SK-N-SH (cell line): Measurements from ENCODE around the gene LONP2. TPM values are rescaled to one million over a fixed set of nuclear protein-coding genes. Genes with fewer than 3 reads are reported as not detected.

Experiments
- CTCF ChIA-PET: fragments of 300-600, 350-600 bp; formaldehyde crosslinking; extraction: SDS; loops from one replicate; lab custom pipeline; 2021; lab: Yijun Ruan, JAX
- POLR2A ChIA-PET: fragments of 350-600 bp; sonication (Branson Sonifier 250); formaldehyde crosslinking; extraction: SDS; loops from one replicate; lab custom pipeline; 2020; ENCODE audit warnings: antibody characterized with exemption, inconsistent platforms; lab: Yijun Ruan, JAX
- DNase-seq: peaks from one replicate; pipeline ENCODE4 v3.0.0; 2012
- H2AFZ ChIP-seq: fragments of 200-600 bp; sonication (generic); 2 replicates; pipeline ENCODE4 v1.8.1; 2016; ENCODE audit warnings: antibody characterized with exemption, mild to moderate bottlenecking, low read depth
- H3F3A ChIP-seq: fragments of 200-600 bp; sonication (generic); replicated peaks from 2 replicates; pipeline ENCODE3; 2016; ENCODE audit warnings: antibody characterized with exemption, mild to moderate bottlenecking; ENCODE audit not compliant: insufficient read depth
- H3K27ac ChIP-seq, 2 experiments: fragments of 200-500 bp in 1 of 2; fragments of 200-600 bp in 1 of 2; sonication (Bioruptor generic) in 1 of 2; sonication (generic), shearing (Covaris generic) in 1 of 2; 2 replicates each; pipeline versions ENCODE4 v1.5.1 to v1.6.1; 2014 to 2016; ENCODE audit warnings: low read depth in 2 of 2, inconsistent platforms in 1 of 2, low read length in 1 of 2, mild to moderate bottlenecking in 1 of 2, mixed read lengths in 1 of 2
- H3K27me3 ChIP-seq: fragments of 200-600 bp; sonication (generic), shearing (Covaris generic); 2 replicates; pipeline ENCODE4 v1.6.1; 2016; ENCODE audit warnings: mixed run types; ENCODE audit not compliant: insufficient read depth
- H3K36me3 ChIP-seq, 2 experiments: fragments of 200-500 bp in 1 of 2; fragments of 200-600 bp in 1 of 2; sonication (Bioruptor generic) in 1 of 2; sonication (generic) in 1 of 2; replicated peaks in 1 of 2; 2 replicates each; pipeline versions ENCODE3 to v1.5.1; 2014 to 2016; ENCODE audit warnings: low read length in 1 of 2, mild to moderate bottlenecking in 1 of 2; ENCODE audit not compliant: insufficient read depth in 2 of 2, control insufficient read depth in 1 of 2
- H3K4me1 ChIP-seq, 2 experiments: fragments of 200-500 bp in 1 of 2; fragments of 200-600 bp in 1 of 2; sonication (Bioruptor generic) in 1 of 2; sonication (generic), shearing (Covaris generic) in 1 of 2; 2 replicates each; pipeline versions ENCODE4 v1.5.1 to v1.6.1; 2014 to 2016; ENCODE audit warnings: low read depth in 1 of 2, low read length in 1 of 2, mixed run types in 1 of 2; ENCODE audit not compliant: insufficient read depth in 2 of 2, control insufficient read depth in 1 of 2
- H3K4me2 ChIP-seq: fragments of 200-600 bp; sonication (generic), shearing (Covaris generic); 2 replicates; pipeline ENCODE4 v1.6.1; 2017; ENCODE audit warnings: mixed run types
- H3K4me3 ChIP-seq, 2 experiments: fragments of 200-500 bp in 1 of 2; fragments of 200-600 bp in 1 of 2; sonication (Bioruptor generic) in 1 of 2; sonication (generic), shearing (Covaris generic) in 1 of 2; 2 replicates each; pipeline versions ENCODE4 v1.5.1 to v1.8.1; 2014 to 2016; ENCODE audit warnings: low read depth in 2 of 2, inconsistent platforms in 1 of 2, low read length in 1 of 2, mild to moderate bottlenecking in 1 of 2, mixed read lengths in 1 of 2, moderate library complexity in 1 of 2
- H3K79me2 ChIP-seq: fragments of 200-600 bp; sonication (generic); 2 replicates; pipeline ENCODE4 v1.8.1; 2017; ENCODE audit warnings: mild to moderate bottlenecking; ENCODE audit not compliant: insufficient read depth
- H3K9ac ChIP-seq: fragments of 200-600 bp; sonication (generic); 2 replicates; pipeline ENCODE4 v1.6.1; 2017; ENCODE audit warnings: mixed run types
- H3K9me2 ChIP-seq: fragments of 200-600 bp; sonication (generic); 2 replicates; pipeline ENCODE4 v1.6.1; 2017; ENCODE audit warnings: mixed run types
- H3K9me3 ChIP-seq: fragments of 200-600 bp; sonication (generic); 2 replicates; pipeline ENCODE4 v1.6.1; 2017; ENCODE audit warnings: mixed run types, mild to moderate bottlenecking, moderate library complexity
- H4K20me1 ChIP-seq: fragments of 200-600 bp; sonication (generic); 2 replicates; pipeline ENCODE4 v1.6.1; 2017; ENCODE audit warnings: mild to moderate bottlenecking, mixed run types; ENCODE audit not compliant: insufficient read depth
- CHD2 ChIP-seq: fragments of 150-350 bp; IDR thresholded peaks from 2 replicates; pipeline ENCODE4 v1.6.1; 2018; ENCODE audit warnings: low read length; ENCODE audit not compliant: partially characterized antibody
- ELF1 ChIP-seq: IDR thresholded peaks from 2 replicates; pipeline ENCODE4 v1.4.0; 2012
- EZH2phosphoT487 ChIP-seq: fragments of 200-600 bp; sonication (generic); IDR thresholded peaks from 2 replicates; pipeline ENCODE4 v1.6.1; 2017; ENCODE audit warnings: low read depth, mixed run types, mild to moderate bottlenecking, antibody characterized with exemption, moderate library complexity, borderline replicate concordance
- FOSL2 ChIP-seq: IDR thresholded peaks from 2 replicates; pipeline ENCODE4 v1.4.0; 2012; ENCODE audit warnings: low read depth, mild to moderate bottlenecking, moderate library complexity, borderline replicate concordance
- FOXM1 ChIP-seq: IDR thresholded peaks from 2 replicates; pipeline ENCODE4 v1.4.0; 2012; ENCODE audit warnings: low read depth, mild to moderate bottlenecking
- GABPA ChIP-seq: IDR thresholded peaks from 2 replicates; pipeline ENCODE4 v1.4.0; 2012; ENCODE audit warnings: low read depth, mild to moderate bottlenecking
- GATA2 ChIP-seq: sonication (generic); formaldehyde crosslinking; IDR thresholded peaks from 2 replicates; pipeline ENCODE4 v1.5.0; 2020; ENCODE audit warnings: mild to moderate bottlenecking, missing genetic modification reagents
- JUND ChIP-seq: IDR thresholded peaks from 2 replicates; pipeline ENCODE4 v1.4.0; 2012
- MEF2A ChIP-seq: IDR thresholded peaks from 2 replicates; pipeline ENCODE4 v1.4.0; 2012; ENCODE audit warnings: low read depth, borderline replicate concordance
- MXI1 ChIP-seq: IDR thresholded peaks from 2 replicates; pipeline ENCODE4 v1.6.1; 2012; ENCODE audit warnings: mild to moderate bottlenecking, low read depth, low read length, improper control_type of control experiment
- NFIC ChIP-seq: IDR thresholded peaks from 2 replicates; pipeline ENCODE4 v1.4.0; 2012; ENCODE audit warnings: borderline replicate concordance
- NRF1 ChIP-seq: IDR thresholded peaks from 2 replicates; pipeline ENCODE4 v1.6.1; 2012; ENCODE audit warnings: low read depth, mild to moderate bottlenecking, low read length
- POLR2AphosphoS5 ChIP-seq: IDR thresholded peaks from 2 replicates; pipeline ENCODE4 v1.6.1; 2012; ENCODE audit warnings: low read depth, low read length
- RAD21 ChIP-seq: IDR thresholded peaks from 2 replicates; pipeline ENCODE4 v1.6.1; 2012; ENCODE audit warnings: mild to moderate bottlenecking, low read length
- RFX5 ChIP-seq: IDR thresholded peaks from 2 replicates; pipeline ENCODE4 v1.6.1; 2012; ENCODE audit warnings: mild to moderate bottlenecking, improper control_type of control experiment, low read length
- RXRA ChIP-seq: IDR thresholded peaks from 2 replicates; pipeline ENCODE4 v1.4.0; 2012; ENCODE audit warnings: low read depth, mild to moderate bottlenecking, borderline replicate concordance
- SIN3A ChIP-seq: IDR thresholded peaks from 2 replicates; pipeline ENCODE4 v1.6.1; 2012; ENCODE audit warnings: low read depth, mild to moderate bottlenecking, low read length, moderate library complexity, borderline replicate concordance
- TCF12 ChIP-seq: IDR thresholded peaks from 2 replicates; pipeline ENCODE4 v1.4.0; 2012
- TEAD4 ChIP-seq: IDR thresholded peaks from 2 replicates; pipeline ENCODE4 v1.4.0; 2012; ENCODE audit warnings: mild to moderate bottlenecking, borderline replicate concordance; ENCODE audit not compliant: insufficient read depth
- WGBS: methylation state at CpG from one replicate; pipeline ENCODE4 v1.1.6; 2017; ENCODE audit warnings: low lambda C conversion rate; 5-methylcytosine and 5-hydroxymethylcytosine counted together
- polyA plus RNA-seq, 3 experiments: library from polyadenylated mRNA; depleted of rRNA; stranded (reverse); fragments of >200 nt; gene quantifications; 2 replicates each; pipeline ENCODE4 v1.2.3, GENCODE V29; 2012
- TF ChIP-seq, protein P1 (sequence below): fragments of 200-600 bp; sonication (generic); IDR thresholded peaks from 2 replicates; pipeline ENCODE4 v1.6.1; 2017; ENCODE audit warnings: antibody characterized with exemption, mild to moderate bottlenecking, moderate library complexity
- TF ChIP-seq, protein P2 (sequence below): IDR thresholded peaks from 2 replicates; pipeline ENCODE4 v1.4.0; 2012; ENCODE audit warnings: low read depth, borderline replicate concordance
- TF ChIP-seq, protein P3 (sequence below): IDR thresholded peaks from 2 replicates; pipeline ENCODE4; 2012
- TF ChIP-seq, protein P4 (sequence below): IDR thresholded peaks from 2 replicates; pipeline ENCODE4 v1.6.1; 2012; ENCODE audit warnings: mild to moderate bottlenecking, low read depth, low read length, moderate library complexity
- TF ChIP-seq, protein P5 (sequence below): IDR thresholded peaks from 2 replicates; pipeline ENCODE4 v1.4.0; 2012; ENCODE audit warnings: low read depth

The LONP2 gene
- polyA plus RNA-seq, 1 of the 3 experiments (the other 2 are of a cell fraction): 22.4 TPM

DNA sequence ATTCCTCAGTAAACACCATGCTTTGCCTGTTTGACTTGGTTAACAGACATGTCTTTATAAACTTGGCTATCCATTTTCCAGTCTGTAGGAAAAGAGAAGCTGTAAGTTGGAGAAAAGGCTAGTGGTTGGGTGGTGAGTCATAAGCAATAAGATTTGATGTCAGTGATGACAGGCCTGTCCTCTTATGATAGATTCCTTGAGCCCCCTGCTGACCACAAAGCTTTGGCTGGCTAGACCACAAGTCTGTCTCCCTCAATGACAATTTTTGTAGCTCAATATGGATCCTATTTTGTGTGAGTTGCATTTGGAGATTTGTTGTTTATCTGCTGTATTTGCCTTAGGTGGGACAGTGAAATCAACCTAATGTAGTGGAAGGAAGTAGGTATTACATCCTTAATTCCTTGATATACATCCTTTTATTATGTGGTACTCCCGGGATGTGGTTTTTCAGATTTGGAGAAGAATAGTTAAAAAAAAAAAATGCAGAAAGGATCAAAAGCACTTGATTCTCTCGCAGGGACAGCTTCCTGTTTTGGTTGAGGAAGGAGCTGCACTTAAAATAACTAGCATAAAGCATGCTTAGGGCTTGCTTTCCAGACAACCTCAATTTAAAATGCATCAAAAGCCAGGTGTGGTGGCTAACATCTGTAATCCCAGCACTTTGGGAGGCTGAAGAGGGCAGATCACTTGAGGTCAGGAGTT, 73.7 kb downstream of the LONP2 start:
- no peak overlapping the region for H3K4me2 ChIP-seq
- peaks cover 0 to 11% of the 10 kb centered on the region in 2 experiments; a peak in 2 of 4 replicates for H3K4me1 ChIP-seq
- peaks cover 14% of the 10 kb centered on the region for H4K20me1 ChIP-seq
- DNase-seq: no peak
- H3K36me3 ChIP-seq: peaks cover 5 to 46% of the 10 kb centered on the region in 2 experiments
- peak overlapping the region in 1 of 2 experiments; percentile 22; a peak in 1 of 4 replicates for H3K27ac ChIP-seq
- WGBS: 79% methylated on average over 2 of the region's 2 CpGs
- CTCF ChIA-PET: interaction anchor here (0.6 kb wide), 1 partner anchor 314 kb away, joined by 3 read pairs; no protein-coding TSS in a partner anchor
- H3K9me3 ChIP-seq: no peaks in the 10 kb centered on the region
- H3K4me3 ChIP-seq: no peak overlapping the region
- H3F3A ChIP-seq: peaks cover 18% of the 10 kb centered on the region
- H3K79me2 ChIP-seq: no peaks in the 10 kb centered on the region; the same call in 1 of the 2 replicates
- POLR2A ChIA-PET: no interaction called here
- no peaks in the 10 kb centered on the region for H3K9me2 ChIP-seq
- H3K27me3 ChIP-seq: no peaks in the 10 kb centered on the region
- H2AFZ ChIP-seq: no peak overlapping the region
- H3K9ac ChIP-seq: no peak overlapping the region
- peak; percentile 72; the same call in 1 of the 2 replicates for TF ChIP-seq FOSL2
- TF ChIP-seq, protein P1, sequence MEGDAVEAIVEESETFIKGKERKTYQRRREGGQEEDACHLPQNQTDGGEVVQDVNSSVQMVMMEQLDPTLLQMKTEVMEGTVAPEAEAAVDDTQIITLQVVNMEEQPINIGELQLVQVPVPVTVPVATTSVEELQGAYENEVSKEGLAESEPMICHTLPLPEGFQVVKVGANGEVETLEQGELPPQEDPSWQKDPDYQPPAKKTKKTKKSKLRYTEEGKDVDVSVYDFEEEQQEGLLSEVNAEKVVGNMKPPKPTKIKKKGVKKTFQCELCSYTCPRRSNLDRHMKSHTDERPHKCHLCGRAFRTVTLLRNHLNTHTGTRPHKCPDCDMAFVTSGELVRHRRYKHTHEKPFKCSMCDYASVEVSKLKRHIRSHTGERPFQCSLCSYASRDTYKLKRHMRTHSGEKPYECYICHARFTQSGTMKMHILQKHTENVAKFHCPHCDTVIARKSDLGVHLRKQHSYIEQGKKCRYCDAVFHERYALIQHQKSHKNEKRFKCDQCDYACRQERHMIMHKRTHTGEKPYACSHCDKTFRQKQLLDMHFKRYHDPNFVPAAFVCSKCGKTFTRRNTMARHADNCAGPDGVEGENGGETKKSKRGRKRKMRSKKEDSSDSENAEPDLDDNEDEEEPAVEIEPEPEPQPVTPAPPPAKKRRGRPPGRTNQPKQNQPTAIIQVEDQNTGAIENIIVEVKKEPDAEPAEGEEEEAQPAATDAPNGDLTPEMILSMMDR: peak; percentile 15; the same call in 1 of the 2 replicates
- TF ChIP-seq TCF12: peak; percentile 94
- TF ChIP-seq, protein P2, sequence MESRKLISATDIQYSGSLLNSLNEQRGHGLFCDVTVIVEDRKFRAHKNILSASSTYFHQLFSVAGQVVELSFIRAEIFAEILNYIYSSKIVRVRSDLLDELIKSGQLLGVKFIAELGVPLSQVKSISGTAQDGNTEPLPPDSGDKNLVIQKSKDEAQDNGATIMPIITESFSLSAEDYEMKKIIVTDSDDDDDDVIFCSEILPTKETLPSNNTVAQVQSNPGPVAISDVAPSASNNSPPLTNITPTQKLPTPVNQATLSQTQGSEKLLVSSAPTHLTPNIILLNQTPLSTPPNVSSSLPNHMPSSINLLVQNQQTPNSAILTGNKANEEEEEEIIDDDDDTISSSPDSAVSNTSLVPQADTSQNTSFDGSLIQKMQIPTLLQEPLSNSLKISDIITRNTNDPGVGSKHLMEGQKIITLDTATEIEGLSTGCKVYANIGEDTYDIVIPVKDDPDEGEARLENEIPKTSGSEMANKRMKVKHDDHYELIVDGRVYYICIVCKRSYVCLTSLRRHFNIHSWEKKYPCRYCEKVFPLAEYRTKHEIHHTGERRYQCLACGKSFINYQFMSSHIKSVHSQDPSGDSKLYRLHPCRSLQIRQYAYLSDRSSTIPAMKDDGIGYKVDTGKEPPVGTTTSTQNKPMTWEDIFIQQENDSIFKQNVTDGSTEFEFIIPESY: no peak
- TF ChIP-seq RAD21: no peak
- peak; percentile 68 for TF ChIP-seq NFIC
- no peak for TF ChIP-seq GABPA
- TF ChIP-seq MXI1: no peak
- TF ChIP-seq NRF1: no peak
- TF ChIP-seq JUND: peak; percentile 81
- TF ChIP-seq, protein P3, sequence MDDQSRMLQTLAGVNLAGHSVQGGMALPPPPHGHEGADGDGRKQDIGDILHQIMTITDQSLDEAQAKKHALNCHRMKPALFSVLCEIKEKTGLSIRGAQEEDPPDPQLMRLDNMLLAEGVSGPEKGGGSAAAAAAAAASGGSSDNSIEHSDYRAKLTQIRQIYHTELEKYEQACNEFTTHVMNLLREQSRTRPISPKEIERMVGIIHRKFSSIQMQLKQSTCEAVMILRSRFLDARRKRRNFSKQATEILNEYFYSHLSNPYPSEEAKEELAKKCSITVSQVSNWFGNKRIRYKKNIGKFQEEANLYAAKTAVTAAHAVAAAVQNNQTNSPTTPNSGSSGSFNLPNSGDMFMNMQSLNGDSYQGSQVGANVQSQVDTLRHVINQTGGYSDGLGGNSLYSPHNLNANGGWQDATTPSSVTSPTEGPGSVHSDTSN: peak; percentile 97
- peak; percentile 63; the same call in 1 of the 2 replicates for TF ChIP-seq TEAD4
- TF ChIP-seq MEF2A: no peak
- TF ChIP-seq GATA2: no peak
- no peak for TF ChIP-seq RXRA
- TF ChIP-seq CHD2: no peak
- TF ChIP-seq RFX5: no peak
- TF ChIP-seq SIN3A: no peak
- no peak for TF ChIP-seq EZH2phosphoT487
- TF ChIP-seq, protein P4, sequence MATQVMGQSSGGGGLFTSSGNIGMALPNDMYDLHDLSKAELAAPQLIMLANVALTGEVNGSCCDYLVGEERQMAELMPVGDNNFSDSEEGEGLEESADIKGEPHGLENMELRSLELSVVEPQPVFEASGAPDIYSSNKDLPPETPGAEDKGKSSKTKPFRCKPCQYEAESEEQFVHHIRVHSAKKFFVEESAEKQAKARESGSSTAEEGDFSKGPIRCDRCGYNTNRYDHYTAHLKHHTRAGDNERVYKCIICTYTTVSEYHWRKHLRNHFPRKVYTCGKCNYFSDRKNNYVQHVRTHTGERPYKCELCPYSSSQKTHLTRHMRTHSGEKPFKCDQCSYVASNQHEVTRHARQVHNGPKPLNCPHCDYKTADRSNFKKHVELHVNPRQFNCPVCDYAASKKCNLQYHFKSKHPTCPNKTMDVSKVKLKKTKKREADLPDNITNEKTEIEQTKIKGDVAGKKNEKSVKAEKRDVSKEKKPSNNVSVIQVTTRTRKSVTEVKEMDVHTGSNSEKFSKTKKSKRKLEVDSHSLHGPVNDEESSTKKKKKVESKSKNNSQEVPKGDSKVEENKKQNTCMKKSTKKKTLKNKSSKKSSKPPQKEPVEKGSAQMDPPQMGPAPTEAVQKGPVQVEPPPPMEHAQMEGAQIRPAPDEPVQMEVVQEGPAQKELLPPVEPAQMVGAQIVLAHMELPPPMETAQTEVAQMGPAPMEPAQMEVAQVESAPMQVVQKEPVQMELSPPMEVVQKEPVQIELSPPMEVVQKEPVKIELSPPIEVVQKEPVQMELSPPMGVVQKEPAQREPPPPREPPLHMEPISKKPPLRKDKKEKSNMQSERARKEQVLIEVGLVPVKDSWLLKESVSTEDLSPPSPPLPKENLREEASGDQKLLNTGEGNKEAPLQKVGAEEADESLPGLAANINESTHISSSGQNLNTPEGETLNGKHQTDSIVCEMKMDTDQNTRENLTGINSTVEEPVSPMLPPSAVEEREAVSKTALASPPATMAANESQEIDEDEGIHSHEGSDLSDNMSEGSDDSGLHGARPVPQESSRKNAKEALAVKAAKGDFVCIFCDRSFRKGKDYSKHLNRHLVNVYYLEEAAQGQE: no peak
- TF ChIP-seq FOXM1: no peak
- no peak for TF ChIP-seq ELF1
- TF ChIP-seq POLR2AphosphoS5: peak; percentile 86
- TF ChIP-seq, protein P5, sequence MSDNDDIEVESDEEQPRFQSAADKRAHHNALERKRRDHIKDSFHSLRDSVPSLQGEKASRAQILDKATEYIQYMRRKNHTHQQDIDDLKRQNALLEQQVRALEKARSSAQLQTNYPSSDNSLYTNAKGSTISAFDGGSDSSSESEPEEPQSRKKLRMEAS: no peak
